Upper lobe of left lung (tissue), 4 donors: ENCODE measurements around the gene TXNRD2.

ENCODE experiments used
- CTCF ChIP-seq, 6 experiments: fragments of 450-650 bp in 4 of 6; fragments of 200-600 bp in 2 of 6; sonication (generic) in 2 of 6; IDR thresholded peaks; one replicate each; pipeline ENCODE4 v1.5.1; 2016 to 2019; ENCODE audit warnings: antibody characterized with exemption in 6 of 6
- EP300 ChIP-seq, 4 donors: sonication (generic); formaldehyde crosslinking; IDR thresholded peaks; one replicate each; pipeline ENCODE4 v1.5.1; 2017; ENCODE audit warnings: antibody characterized with exemption in 4 of 4, control low read depth in 2 of 4
- POLR2A ChIP-seq, 4 donors: fragments of 450-650 bp; IDR thresholded peaks; one replicate each; pipeline ENCODE4 v1.5.1; 2016 to 2017; ENCODE audit warnings: antibody characterized with exemption in 4 of 4, mild to moderate bottlenecking in 2 of 4
- POLR2AphosphoS5 ChIP-seq, 2 donors: sonication (generic); formaldehyde crosslinking; IDR thresholded peaks; one replicate each; pipeline ENCODE4 v1.5.1; 2017; ENCODE audit warnings: antibody characterized with exemption in 2 of 2

- no peak for TF ChIP-seq CTCF (IDR thresholded peaks at IDR 0.05)
- TF ChIP-seq POLR2A (IDR thresholded peaks at IDR 0.05): no peak
- no peak for TF ChIP-seq POLR2AphosphoS5 (IDR thresholded peaks at IDR 0.05)
- TF ChIP-seq EP300 (IDR thresholded peaks at IDR 0.05): no peak
Observed at GRCh38 chr22:19902245-19902715, 39.3 kb downstream of the TXNRD2 start.
